AG04450 (cell line): ENCODE data around the gene LIN37. TPM values are rescaled to one million over a fixed set of nuclear protein-coding genes. Genes with fewer than 3 reads are reported as not detected.

Source experiments
- CTCF ChIA-PET: fragments of 300-600, 350-600 bp; formaldehyde crosslinking; extraction: SDS; loops from one replicate; lab custom pipeline; 2022; ENCODE audit warnings: antibody characterized with exemption, inconsistent platforms; lab: Charles Lee
- POLR2A ChIA-PET: fragments of 350-600 bp; formaldehyde crosslinking; extraction: SDS; loops from one replicate; lab custom pipeline; 2021; ENCODE audit warnings: antibody characterized with exemption, inconsistent platforms; lab: Yijun Ruan, JAX
- DNase-seq: peaks from one replicate; pipeline ENCODE4 v3.0.0-alpha.2; 2011; ENCODE audit warnings: low read depth, low spot score
- H3K27ac ChIP-seq: one replicate; pipeline ENCODE4 v1.5.1; 2012; ENCODE audit warnings: low read depth, low read length, control low read depth
- H3K27me3 ChIP-seq: one replicate; pipeline ENCODE4 v1.6.0; 2012; ENCODE audit warnings: low read length; ENCODE audit not compliant: control insufficient read depth, insufficient read depth
- H3K4me3 ChIP-seq: 2 replicates; pipeline ENCODE4 v1.5.1; 2011; ENCODE audit warnings: mild to moderate bottlenecking, low read depth, low read length, control low read depth
- H3K9me3 ChIP-seq: 2 replicates; pipeline ENCODE4 v1.5.1; 2012; ENCODE audit warnings: low read length; ENCODE audit not compliant: control insufficient read depth, insufficient read depth
- polyA plus RNA-seq: library from polyadenylated mRNA; depleted of rRNA; stranded (reverse); fragments of >200 nt; gene quantifications from 2 replicates; pipeline ENCODE4 v1.2.3, GENCODE V29; 2011
- TF ChIP-seq, protein P1 (sequence below): IDR thresholded peaks from 2 replicates; pipeline ENCODE4 v1.5.1; 2011; ENCODE audit warnings: low read depth, low read length, control low read depth, inconsistent platforms

The LIN37 gene
- polyA plus RNA-seq, 1 experiment, result 5.5 TPM

DNA sequence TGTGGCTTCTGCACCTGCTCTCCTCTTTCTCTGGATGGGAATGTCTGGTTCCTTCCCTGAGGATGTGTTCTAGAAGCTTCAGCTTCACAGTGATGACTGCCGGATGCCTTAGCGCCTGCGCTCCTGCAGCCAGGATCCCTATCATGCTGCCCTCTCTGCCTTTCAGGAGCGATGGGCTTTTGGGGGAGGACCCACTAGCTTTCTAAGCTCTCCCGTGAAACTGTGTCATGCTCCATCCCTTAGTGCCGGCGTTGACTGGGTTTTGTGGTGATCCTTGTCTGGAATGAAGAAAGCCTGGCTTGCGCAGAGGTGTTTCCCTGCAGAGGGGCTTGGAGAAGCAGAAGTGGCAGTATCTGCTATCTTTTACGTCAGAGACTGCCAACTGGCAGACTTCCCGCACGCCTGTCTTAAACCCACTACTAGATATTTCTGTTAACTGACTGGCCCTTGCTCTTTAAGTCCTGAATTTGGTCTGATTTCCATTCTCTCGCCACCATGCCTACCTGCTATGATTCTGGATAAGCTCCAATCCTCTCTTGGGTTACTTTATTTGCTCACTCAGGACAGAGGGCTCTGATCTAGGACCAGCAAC, 34.4 kb upstream of the LIN37 start:
- TF ChIP-seq, protein P1, sequence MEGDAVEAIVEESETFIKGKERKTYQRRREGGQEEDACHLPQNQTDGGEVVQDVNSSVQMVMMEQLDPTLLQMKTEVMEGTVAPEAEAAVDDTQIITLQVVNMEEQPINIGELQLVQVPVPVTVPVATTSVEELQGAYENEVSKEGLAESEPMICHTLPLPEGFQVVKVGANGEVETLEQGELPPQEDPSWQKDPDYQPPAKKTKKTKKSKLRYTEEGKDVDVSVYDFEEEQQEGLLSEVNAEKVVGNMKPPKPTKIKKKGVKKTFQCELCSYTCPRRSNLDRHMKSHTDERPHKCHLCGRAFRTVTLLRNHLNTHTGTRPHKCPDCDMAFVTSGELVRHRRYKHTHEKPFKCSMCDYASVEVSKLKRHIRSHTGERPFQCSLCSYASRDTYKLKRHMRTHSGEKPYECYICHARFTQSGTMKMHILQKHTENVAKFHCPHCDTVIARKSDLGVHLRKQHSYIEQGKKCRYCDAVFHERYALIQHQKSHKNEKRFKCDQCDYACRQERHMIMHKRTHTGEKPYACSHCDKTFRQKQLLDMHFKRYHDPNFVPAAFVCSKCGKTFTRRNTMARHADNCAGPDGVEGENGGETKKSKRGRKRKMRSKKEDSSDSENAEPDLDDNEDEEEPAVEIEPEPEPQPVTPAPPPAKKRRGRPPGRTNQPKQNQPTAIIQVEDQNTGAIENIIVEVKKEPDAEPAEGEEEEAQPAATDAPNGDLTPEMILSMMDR, result no peak
- CTCF ChIA-PET, result no interaction called here
- DNase-seq, result no peak
- no peak overlapping the region for H3K4me3 ChIP-seq
- H3K27ac ChIP-seq, result no peak overlapping the region
- H3K27me3 ChIP-seq, result peaks cover 2% of the 10 kb centered on the region
- POLR2A ChIA-PET, result no interaction called here
- no peaks in the 10 kb centered on the region; the same call in 1 of the 2 replicates for H3K9me3 ChIP-seq

DNA sequence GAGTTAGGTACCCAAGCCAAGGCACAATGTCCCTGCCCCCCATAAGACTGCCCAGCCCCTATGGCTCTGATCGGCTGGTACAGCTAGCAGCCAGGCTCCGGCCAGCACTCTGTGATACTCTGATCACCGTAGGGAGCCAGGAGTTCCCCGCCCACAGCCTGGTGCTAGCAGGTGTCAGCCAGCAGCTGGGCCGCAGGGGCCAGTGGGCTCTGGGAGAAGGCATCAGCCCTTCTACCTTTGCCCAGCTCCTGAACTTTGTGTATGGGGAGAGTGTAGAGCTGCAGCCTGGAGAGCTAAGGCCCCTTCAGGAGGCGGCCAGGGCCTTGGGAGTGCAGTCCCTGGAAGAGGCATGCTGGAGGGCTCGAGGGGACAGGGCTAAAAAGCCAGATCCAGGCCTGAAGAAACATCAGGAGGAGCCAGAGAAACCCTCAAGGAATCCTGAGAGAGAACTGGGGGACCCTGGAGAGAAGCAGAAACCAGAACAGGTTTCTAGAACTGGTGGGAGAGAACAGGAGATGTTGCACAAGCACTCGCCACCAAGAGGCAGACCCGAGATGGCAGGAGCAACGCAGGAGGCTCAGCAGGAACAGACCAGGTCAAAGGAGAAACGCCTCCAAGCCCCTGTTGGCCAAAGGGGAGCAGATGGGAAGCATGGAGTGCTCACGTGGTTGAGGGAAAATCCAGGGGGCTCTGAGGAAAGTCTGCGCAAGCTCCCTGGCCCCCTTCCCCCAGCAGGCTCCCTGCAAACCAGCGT, 33.6 kb upstream of the LIN37 start:
- CTCF ChIA-PET, result interaction anchor here (0.6 to 0.8 kb wide), 2 partner anchors 20 to 22 kb away, joined by 3 read pairs; no protein-coding TSS in a partner anchor
- DNase-seq, result no peak
- POLR2A ChIA-PET, result no interaction called here
- H3K4me3 ChIP-seq, result no peak overlapping the region
- no peaks in the 10 kb centered on the region; the same call in 1 of the 2 replicates for H3K9me3 ChIP-seq
- TF ChIP-seq, protein P1, result no peak
- peaks cover 2% of the 10 kb centered on the region for H3K27me3 ChIP-seq
- H3K27ac ChIP-seq, result no peak overlapping the region

DNA sequence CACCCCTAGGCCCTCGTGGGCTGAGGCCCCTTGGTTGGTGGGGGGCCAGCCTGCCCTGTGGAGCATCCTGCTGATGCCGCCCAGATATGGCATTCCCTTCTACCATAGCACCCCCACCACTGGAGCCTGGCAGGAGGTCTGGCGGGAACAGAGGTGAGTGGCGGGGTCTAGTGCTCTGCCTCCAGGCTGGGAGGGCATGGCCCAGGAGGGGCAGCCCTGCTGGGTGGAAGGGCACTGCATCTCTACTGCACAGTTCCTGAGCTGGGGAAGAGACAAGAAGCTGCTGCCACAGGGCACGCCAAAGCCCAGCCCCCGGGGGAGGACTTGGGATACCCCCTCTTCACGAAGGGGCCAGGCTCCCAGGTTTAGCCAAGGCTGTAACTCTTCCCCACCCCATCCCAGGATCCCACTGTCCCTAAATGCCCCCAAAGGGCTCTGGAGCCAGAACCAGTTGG, 33.0 kb upstream of the LIN37 start:
- peaks cover 2% of the 10 kb centered on the region for H3K27me3 ChIP-seq
- TF ChIP-seq, protein P1, result no peak
- CTCF ChIA-PET, result interaction anchor here (0.7 to 1.0 kb wide), 3 partner anchors 22 to 166 kb away, joined by 3 read pairs; no protein-coding TSS in a partner anchor

DNA sequence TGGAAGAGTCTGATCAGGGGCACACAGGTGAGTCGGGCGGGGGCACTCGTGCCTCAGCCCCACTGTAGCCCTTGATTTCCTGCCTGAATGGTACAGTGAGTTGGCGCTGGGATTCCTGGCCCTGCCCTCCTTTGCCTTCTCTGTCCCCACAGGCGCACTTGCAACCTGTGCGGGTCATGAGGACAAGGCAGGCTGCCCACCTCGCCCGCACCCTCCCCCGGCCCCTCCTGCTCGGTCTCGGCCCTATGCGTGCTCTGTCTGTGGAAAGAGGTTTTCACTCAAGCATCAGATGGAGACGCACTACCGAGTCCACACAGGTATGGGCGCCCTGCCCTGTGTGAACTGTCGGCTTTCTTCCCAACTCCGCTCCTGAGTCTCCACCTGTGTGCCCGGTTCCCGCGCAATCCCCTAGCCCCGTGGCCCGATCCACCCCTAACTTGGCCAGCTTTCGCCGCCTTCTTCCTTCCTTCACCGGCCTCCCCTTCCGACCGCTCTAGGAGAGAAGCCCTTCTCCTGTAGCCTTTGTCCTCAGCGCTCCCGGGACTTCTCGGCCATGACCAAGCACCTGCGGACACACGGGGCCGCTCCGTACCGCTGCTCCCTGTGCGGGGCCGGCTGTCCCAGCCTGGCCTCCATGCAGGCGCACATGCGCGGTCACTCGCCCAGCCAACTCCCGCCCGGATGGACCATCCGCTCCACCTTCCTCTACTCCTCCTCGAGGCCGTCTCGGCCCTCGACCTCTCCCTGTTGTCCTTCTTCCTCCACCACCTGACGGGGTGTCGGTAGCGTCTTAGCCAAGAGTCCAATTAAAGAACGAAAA, 32.2 kb upstream of the LIN37 start:
- TF ChIP-seq, protein P1, result no peak
- Histone ChIP-seq H3K4me3 (peak overlapping the region; percentile 84), H3K27ac (peak overlapping the region; percentile 57), H3K9me3 (no peaks in the 10 kb centered on the region; the same call in 1 of the 2 replicates), H3K27me3 (no peaks in the 10 kb centered on the region)
- ChIA-PET CTCF (interaction anchor here (0.7 to 1.0 kb wide), 2 partner anchors 23 to 167 kb away, joined by 3 read pairs; no protein-coding TSS in a partner anchor), POLR2A (no interaction called here)
- no peak for DNase-seq

More for the DNA sequence above, 33.0 kb upstream of the LIN37 start:
- H3K4me3 ChIP-seq, result no peak overlapping the region
- POLR2A ChIA-PET, result no interaction called here
- no peak for DNase-seq
- H3K27ac ChIP-seq, result no peak overlapping the region
- no peaks in the 10 kb centered on the region; the same call in 1 of the 2 replicates for H3K9me3 ChIP-seq
